ENCODE data around the gene RPL21. TPM values are rescaled to one million over a fixed set of nuclear protein-coding genes. Genes with fewer than 3 reads are reported as not detected.

RPL21 gene
- total RNA-seq: 1,000 to 10,000 TPM in 3 of 4 donors, 100 to 1,000 TPM in 1; 336 to 1,611 (median 1,228) TPM

DNA sequence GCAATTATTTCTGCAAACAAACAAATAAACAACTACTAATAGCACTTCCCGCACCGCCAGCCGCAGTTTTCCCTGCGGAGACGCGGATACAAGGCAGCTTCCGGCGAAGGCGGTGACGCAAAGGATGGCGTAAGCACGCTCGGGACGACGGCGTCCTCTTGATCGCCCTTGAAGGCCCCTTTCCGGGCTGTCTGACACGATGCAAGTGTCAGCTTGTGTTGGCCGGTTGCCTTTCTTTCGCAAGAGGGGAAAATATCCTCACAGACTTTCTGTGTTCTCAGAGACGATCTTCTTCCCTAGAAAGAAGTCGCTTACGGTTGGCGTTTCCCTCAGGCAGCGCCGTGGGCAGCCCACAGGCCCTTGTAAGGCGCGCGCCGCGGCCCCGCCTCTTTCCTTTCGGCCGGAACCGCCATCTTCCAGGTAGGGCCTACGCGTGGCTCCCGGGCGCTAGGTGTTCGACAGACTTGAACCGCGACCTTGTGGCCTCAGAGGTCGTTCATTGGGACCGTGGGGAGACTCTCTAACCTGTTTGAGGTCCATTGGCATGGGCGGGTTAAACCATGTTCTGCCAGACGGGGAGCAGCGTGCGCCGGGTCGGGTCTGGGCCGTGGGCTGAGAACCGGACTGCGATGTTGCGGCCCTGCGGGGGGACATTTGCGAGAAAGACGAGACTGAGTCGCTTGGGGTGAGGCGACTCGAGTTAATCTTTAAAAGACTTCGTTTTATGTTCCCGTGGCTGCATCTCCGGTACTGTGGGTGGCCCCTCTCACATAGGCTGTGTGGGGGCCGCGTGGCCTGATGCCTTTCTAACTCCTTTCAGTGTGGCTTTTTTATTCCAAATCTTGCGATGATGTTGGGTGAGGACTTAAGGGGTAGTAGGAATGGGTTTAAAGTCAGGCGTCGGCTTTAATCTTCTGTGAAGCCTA is at the start of gene RPL21:
Gene RPL21, plus strand, starts transcription at position 393 of the 926 bp plus-strand sequence. CDS start 2,219 bp downstream, outside the sequence.
- ATAC-seq: peak; percentile 98
- TF ChIP-seq POLR2A (IDR thresholded peaks at IDR 0.05): peak; percentile 77 to 84
- TF ChIP-seq, protein P1, sequence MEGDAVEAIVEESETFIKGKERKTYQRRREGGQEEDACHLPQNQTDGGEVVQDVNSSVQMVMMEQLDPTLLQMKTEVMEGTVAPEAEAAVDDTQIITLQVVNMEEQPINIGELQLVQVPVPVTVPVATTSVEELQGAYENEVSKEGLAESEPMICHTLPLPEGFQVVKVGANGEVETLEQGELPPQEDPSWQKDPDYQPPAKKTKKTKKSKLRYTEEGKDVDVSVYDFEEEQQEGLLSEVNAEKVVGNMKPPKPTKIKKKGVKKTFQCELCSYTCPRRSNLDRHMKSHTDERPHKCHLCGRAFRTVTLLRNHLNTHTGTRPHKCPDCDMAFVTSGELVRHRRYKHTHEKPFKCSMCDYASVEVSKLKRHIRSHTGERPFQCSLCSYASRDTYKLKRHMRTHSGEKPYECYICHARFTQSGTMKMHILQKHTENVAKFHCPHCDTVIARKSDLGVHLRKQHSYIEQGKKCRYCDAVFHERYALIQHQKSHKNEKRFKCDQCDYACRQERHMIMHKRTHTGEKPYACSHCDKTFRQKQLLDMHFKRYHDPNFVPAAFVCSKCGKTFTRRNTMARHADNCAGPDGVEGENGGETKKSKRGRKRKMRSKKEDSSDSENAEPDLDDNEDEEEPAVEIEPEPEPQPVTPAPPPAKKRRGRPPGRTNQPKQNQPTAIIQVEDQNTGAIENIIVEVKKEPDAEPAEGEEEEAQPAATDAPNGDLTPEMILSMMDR (IDR thresholded peaks at IDR 0.05): no peak
- TF ChIP-seq POLR2AphosphoS5 (IDR thresholded peaks at IDR 0.05): peak; percentile 91
- TF ChIP-seq EP300 (IDR thresholded peaks at IDR 0.05): peak; percentile 57
- Histone ChIP-seq H3K27me3 (no peaks in the 10 kb centered on the region), H3K27ac (peak within 1 kb of the TSS; percentile 83 to 95 (median 88)), H3K4me3 (peak within 1 kb of the TSS; percentile 69 to 80), H3K36me3 (peaks cover 0 to 27% of the 10 kb centered on the region in 2 donors), H3K9me3 (no peaks in the 10 kb centered on the region), H3K4me1 (peaks cover 8 to 53% (median 15%) of the 10 kb centered on the region in 3 donors)
- WGBS, 2 donors (ENCODE audit: low coverage in 1 of 2): 0% methylated on average over 16 to 17 of the region's 69 CpGs

DNA sequence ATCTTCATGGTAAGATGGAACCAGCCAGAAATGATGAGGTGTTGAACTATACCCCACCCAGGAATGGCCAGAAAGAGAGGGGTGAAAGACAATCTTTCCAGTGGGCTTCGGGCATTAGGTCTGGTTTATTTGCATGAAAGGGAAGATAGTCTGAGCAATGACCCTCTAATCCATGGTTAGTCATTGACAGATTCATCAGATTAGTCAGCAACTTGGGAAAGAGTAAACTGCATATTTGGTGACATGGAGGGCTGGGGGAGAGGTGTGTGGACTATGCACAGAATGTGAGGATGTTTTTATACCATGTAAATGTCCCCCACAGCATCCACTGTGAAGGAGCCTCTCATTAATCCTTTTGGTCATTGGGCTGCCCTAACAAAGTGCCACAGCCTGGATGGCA is 49.7 kb upstream of the RPL21 start:
- no peak overlapping the region for H3K27ac ChIP-seq
- no peaks in the 10 kb centered on the region for H3K4me1 ChIP-seq
- no peak for ATAC-seq
- H3K27me3 ChIP-seq: no peaks in the 10 kb centered on the region
- TF ChIP-seq, protein P1 (IDR thresholded peaks at IDR 0.05): no peak
- TF ChIP-seq POLR2A (IDR thresholded peaks at IDR 0.05): no peak
- no peak for TF ChIP-seq POLR2AphosphoS5 (IDR thresholded peaks at IDR 0.05)
- no peak for TF ChIP-seq EP300 (IDR thresholded peaks at IDR 0.05)
- H3K9me3 ChIP-seq: no peaks in the 10 kb centered on the region
- WGBS, 2 donors (ENCODE audit: low coverage in 1 of 2): 100% methylated on average over 1 of the region's 1 CpG; no CpG with 5 or more reads in 1 of the 2 donors
- no peak overlapping the region for H3K4me3 ChIP-seq
- H3K36me3 ChIP-seq: no peaks in the 10 kb centered on the region

DNA sequence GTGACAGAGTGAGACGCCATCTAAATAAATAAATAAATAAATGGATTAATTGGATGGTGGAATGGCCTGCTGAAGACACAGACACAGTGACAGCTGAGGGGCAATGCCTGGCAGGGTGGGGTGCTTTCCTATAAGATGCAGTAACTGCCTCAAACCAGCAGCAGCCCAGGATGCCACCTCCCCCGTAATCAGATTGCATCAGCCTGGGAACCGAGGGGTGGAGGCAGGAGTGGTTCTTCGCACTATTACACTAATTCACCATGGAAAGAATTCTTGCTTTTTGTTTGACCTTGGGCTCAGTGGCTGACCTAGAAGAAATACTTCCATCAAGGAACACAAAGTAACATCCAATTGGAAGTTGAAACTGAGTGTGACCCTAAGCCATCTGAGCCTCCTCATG is 48.2 kb upstream of the RPL21 start:
- Histone ChIP-seq H3K27ac (no peak overlapping the region), H3K9me3 (peaks cover 0 to under 1% (median 0%) of the 10 kb centered on the region in 3 donors), H3K36me3 (no peaks in the 10 kb centered on the region), H3K4me3 (no peak overlapping the region), H3K27me3 (no peaks in the 10 kb centered on the region), H3K4me1 (no peaks in the 10 kb centered on the region)
- 94% methylated on average over 2 of the region's 4 CpGs; no CpG with 5 or more reads in 1 of the 2 donors for WGBS, 2 donors (ENCODE audit: low coverage in 1 of 2)
- ATAC-seq: no peak
- TF ChIP-seq POLR2AphosphoS5 (IDR thresholded peaks at IDR 0.05) (no peak), EP300 (IDR thresholded peaks at IDR 0.05) (no peak), POLR2A (IDR thresholded peaks at IDR 0.05) (no peak)
- TF ChIP-seq, protein P1 (IDR thresholded peaks at IDR 0.05): no peak

DNA sequence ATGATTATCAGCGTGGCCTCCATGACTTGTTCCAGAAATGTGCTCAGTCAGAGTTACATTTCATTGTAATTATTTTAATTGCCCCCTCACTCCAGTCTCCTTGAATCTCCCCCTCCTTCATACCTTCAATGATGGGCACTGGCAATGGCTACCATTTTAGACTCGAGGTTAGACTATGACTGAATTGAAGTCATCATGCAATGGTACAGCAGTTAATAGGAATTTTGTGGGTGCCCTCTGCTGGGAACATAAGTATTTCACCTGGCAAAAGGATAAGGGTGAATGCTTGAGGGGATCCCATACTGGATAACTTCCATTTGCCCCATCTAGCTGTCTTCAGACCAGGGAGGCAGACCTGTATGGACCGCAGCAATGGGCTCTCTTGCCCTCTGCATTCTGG is 47.5 kb upstream of the RPL21 start:
- TF ChIP-seq, protein P1 (IDR thresholded peaks at IDR 0.05): peak in 3 of 4 experiments; percentile 38 to 44 (median 38)
- TF ChIP-seq POLR2A (IDR thresholded peaks at IDR 0.05) (no peak), POLR2AphosphoS5 (IDR thresholded peaks at IDR 0.05) (no peak), EP300 (IDR thresholded peaks at IDR 0.05) (no peak)
- H3K9me3 ChIP-seq: peaks cover 0 to 7% (median 0%) of the 10 kb centered on the region in 3 donors

More for the DNA sequence above, 47.5 kb upstream of the RPL21 start:
- no peaks in the 10 kb centered on the region for H3K4me1 ChIP-seq
- H3K4me3 ChIP-seq: no peak overlapping the region
- no peaks in the 10 kb centered on the region for H3K36me3 ChIP-seq
- H3K27ac ChIP-seq: no peak overlapping the region
- H3K27me3 ChIP-seq: no peaks in the 10 kb centered on the region
- 68 to 100% methylated on average over 1 to 2 of the region's 3 CpGs for WGBS, 2 donors (ENCODE audit: low coverage in 1 of 2)
- ATAC-seq: no peak
